Neural cell (in vitro differentiated cells): ENCODE data around the gene MAD1L1.

Source experiments
- CTCF ChIP-seq: fragments of 450-650 bp; IDR thresholded peaks from 2 replicates; pipeline ENCODE4 v1.5.1; 2014; ENCODE audit warnings: antibody characterized with exemption, mild to moderate bottlenecking, moderate library complexity; ENCODE audit not compliant: poor library complexity, severe bottlenecking
- EP300 ChIP-seq: fragments of 450-650 bp; conservative IDR thresholded peaks from 2 replicates; pipeline ENCODE4 v1.6.1; 2014; ENCODE audit warnings: antibody characterized with exemption, mild to moderate bottlenecking, moderate library complexity; ENCODE audit not compliant: poor library complexity, severe bottlenecking
- EZH2 ChIP-seq: fragments of 200-600, 300-800 bp; shearing (Covaris generic), sonication (generic); IDR thresholded peaks from 2 replicates; pipeline ENCODE4 v1.6.1; 2014; ENCODE audit warnings: antibody characterized with exemption, low read length, borderline replicate concordance, mild to moderate bottlenecking; ENCODE audit not compliant: insufficient read depth, poor library complexity, severe bottlenecking
- POLR2AphosphoS5 ChIP-seq: IDR thresholded peaks from 2 replicates; pipeline ENCODE4 v1.6.1; 2012
- RAD21 ChIP-seq: fragments of 450-650 bp; conservative IDR thresholded peaks from 2 replicates; pipeline ENCODE4 v1.6.1; 2014; ENCODE audit warnings: antibody characterized with exemption, mild to moderate bottlenecking, moderate library complexity
- REST ChIP-seq: IDR thresholded peaks from 2 replicates; pipeline ENCODE4 v1.6.1; 2012; ENCODE audit warnings: borderline replicate concordance
- SMC3 ChIP-seq: fragments of 450-650 bp; conservative IDR thresholded peaks from 2 replicates; pipeline ENCODE4 v1.6.1; 2014; ENCODE audit warnings: antibody characterized with exemption, mild to moderate bottlenecking, moderate library complexity; ENCODE audit not compliant: poor library complexity
- TAF1 ChIP-seq: IDR thresholded peaks from 2 replicates; pipeline ENCODE4 v1.6.1; 2012; ENCODE audit warnings: low read depth

- TF ChIP-seq CTCF (no peak), POLR2AphosphoS5 (no peak), EZH2 (no peak), EP300 (no peak), RAD21 (no peak), SMC3 (no peak), TAF1 (no peak), REST (no peak)
These were observed 307.4 kb downstream of the MAD1L1 start for GRCh38 chr7:1925349-1925748.
